MCF 10A (cell line): ENCODE data around the gene RNASE7. TPM values are rescaled to one million over a fixed set of nuclear protein-coding genes. Genes with fewer than 3 reads are reported as not detected.
A peak's percentile ranks its signal among the peaks of the same experiment; 100 is the strongest.

Source experiments
- BruUV-seq: library from RNA; stranded (reverse); fragments of 400-500 nt; replicated peaks from 2 replicates; lab custom pipeline; 2021; lab: Mats Ljungman, UMichigan
- CTCF ChIA-PET: fragments of 300-600 bp; sonication (Branson Sonifier 250); formaldehyde crosslinking; extraction: SDS; loops from one replicate; lab custom pipeline; 2021; ENCODE audit warnings: antibody characterized with exemption, inconsistent platforms; lab: Yijun Ruan, JAX
- POLR2A ChIA-PET: fragments of 300-600, 350-650 bp; sonication (Branson Sonifier 250); formaldehyde crosslinking; extraction: SDS; loops from one replicate; lab custom pipeline; 2020; ENCODE audit warnings: antibody characterized with exemption, inconsistent platforms; lab: Yijun Ruan, JAX
- DNase-seq: peaks from one replicate; pipeline ENCODE4 v3.0.0-alpha.2; 2018; ENCODE audit not compliant: unreplicated experiment
- H3K27ac Mint-ChIP-seq: one replicate; pipeline ENCODE4 v1.8.0; 2022; ENCODE audit warnings: mild to moderate bottlenecking, low read depth, mixed read lengths; ENCODE audit not compliant: unreplicated experiment
- H3K27me3 Mint-ChIP-seq: one replicate; pipeline ENCODE4 v1.8.0; 2022; ENCODE audit warnings: mixed read lengths; ENCODE audit not compliant: insufficient read depth, unreplicated experiment
- H3K36me3 Mint-ChIP-seq: one replicate; pipeline ENCODE4 v1.8.0; 2022; ENCODE audit warnings: mild to moderate bottlenecking, moderate library complexity, mixed read lengths; ENCODE audit not compliant: insufficient read depth, unreplicated experiment
- H3K4me1 Mint-ChIP-seq: one replicate; pipeline ENCODE4 v1.8.0; 2022; ENCODE audit warnings: mixed read lengths; ENCODE audit not compliant: insufficient read depth, unreplicated experiment
- H3K4me3 Mint-ChIP-seq: one replicate; pipeline ENCODE4 v1.8.0; 2022; ENCODE audit warnings: mild to moderate bottlenecking, moderate library complexity, mixed read lengths; ENCODE audit not compliant: unreplicated experiment
- H3K9me3 Mint-ChIP-seq: one replicate; pipeline ENCODE4 v1.8.0; 2022; ENCODE audit warnings: mixed read lengths; ENCODE audit not compliant: unreplicated experiment
- CTCF ChIP-seq: fragments of 200-600 bp; IDR thresholded peaks from one replicate; pipeline ENCODE4 v1.8.0; 2022; ENCODE audit warnings: antibody characterized with exemption, mild to moderate bottlenecking; ENCODE audit not compliant: unreplicated experiment
- intact Hi-C: fragments of 100-400 bp; cut with micrococcal nuclease; formaldehyde crosslinking; loops from 2 replicates; pipeline ENCODE4 v1.14.1; 2022
- total RNA-seq: library from RNA; stranded (reverse); gene quantifications from 2 replicates; pipeline ENCODE4 v1.2.3, GENCODE V29; 2022

RNASE7 gene
- total RNA-seq, 1 experiment from 2014 or later = 10.9 TPM

GRCh38 chr14:21090940-21091663 is 48.9 kb downstream of the RNASE7 start:
- no peak overlapping the region for H3K4me3 Mint-ChIP-seq
- no peaks in the 10 kb centered on the region for H3K9me3 Mint-ChIP-seq
- no TSS peak for BruUV-seq
- H3K4me1 Mint-ChIP-seq = peaks cover 22% of the 10 kb centered on the region
- no peak for DNase-seq
- CTCF ChIA-PET = interaction anchor here (0.6 to 7.6 kb wide), 24 partner anchors 10 to 661 kb away, joined by 3 to 241 read pairs (median 13); partner anchors contain the start of genes ARHGEF40, RNASE13, RNASE7 and TMEM253
- POLR2A ChIA-PET = interaction anchor here (1.4 to 1.9 kb wide), 2 partner anchors 14 to 24 kb away, joined by 9 to 31 read pairs; no protein-coding TSS in a partner anchor
- intact Hi-C loops = no loop called here
- peaks cover 19% of the 10 kb centered on the region for H3K36me3 Mint-ChIP-seq
- H3K27me3 Mint-ChIP-seq = no peaks in the 10 kb centered on the region
- no peak for TF ChIP-seq CTCF
- no peak overlapping the region for H3K27ac Mint-ChIP-seq

GRCh38 chr14:21091821-21092272 is 49.7 kb downstream of the RNASE7 start:
- BruUV-seq = no TSS peak
- Mint-ChIP-seq H3K36me3 (peaks cover 19% of the 10 kb centered on the region), H3K27ac (no peak overlapping the region), H3K27me3 (no peaks in the 10 kb centered on the region), H3K9me3 (no peaks in the 10 kb centered on the region), H3K4me3 (no peak overlapping the region), H3K4me1 (peaks cover 24% of the 10 kb centered on the region)
- intact Hi-C loops = loop anchor here (1.0 kb wide), 4 partner anchors 12 to 78 kb away; no protein-coding TSS in a partner anchor
- no peak for DNase-seq
- POLR2A ChIA-PET = interaction anchor here (0.9 to 1.9 kb wide), 5 partner anchors 13 to 77 kb away, joined by 3 to 31 read pairs (median 4); no protein-coding TSS in a partner anchor
- CTCF ChIA-PET = interaction anchor here (0.6 to 7.3 kb wide), 32 partner anchors 11 to 687 kb away, joined by 3 to 241 read pairs (median 9); partner anchors contain the start of genes ARHGEF40, RNASE13, RNASE7 and TMEM253
- no peak for TF ChIP-seq CTCF

GRCh38 chr14:21092273-21093011 is 50.3 kb downstream of the RNASE7 start:
- ChIA-PET POLR2A (interaction anchor here (0.9 to 1.9 kb wide), 5 partner anchors 13 to 78 kb away, joined by 3 to 31 read pairs (median 4); no protein-coding TSS in a partner anchor), CTCF (interaction anchor here (0.6 to 7.3 kb wide), 38 partner anchors 12 to 688 kb away, joined by 3 to 241 read pairs (median 7); partner anchors contain the start of genes ARHGEF40, RNASE13, RNASE7 and TMEM253)
- peak; percentile 64 for DNase-seq
- H3K27me3 Mint-ChIP-seq = no peaks in the 10 kb centered on the region
- H3K27ac Mint-ChIP-seq = no peak overlapping the region
- BruUV-seq = no TSS peak
- peak; percentile 100 for TF ChIP-seq CTCF
- H3K4me1 Mint-ChIP-seq = peaks cover 24% of the 10 kb centered on the region
- peaks cover 19% of the 10 kb centered on the region for H3K36me3 Mint-ChIP-seq
- intact Hi-C loops = loop anchor here (1.0 kb wide), 4 partner anchors 12 to 78 kb away; no protein-coding TSS in a partner anchor
- peak overlapping the region; percentile 19 for H3K4me3 Mint-ChIP-seq
- no peaks in the 10 kb centered on the region for H3K9me3 Mint-ChIP-seq
